ENCODE results near the gene COL8A1. TPM values are rescaled to one million over a fixed set of nuclear protein-coding genes. Genes with fewer than 3 reads are reported as not detected.

COL8A1 gene
- total and polyA plus RNA-seq, 2 donors (not counting 1 experiment from before 2014, with no cell fraction given), result 0.12 TPM; not detected in 1

GRCh38 chr3:99693636-99694035, 55.2 kb downstream of the COL8A1 start:
- no peak for DNase-seq
- no peak overlapping the region for H3K4me3 Mint-ChIP-seq
- H3K27ac Mint-ChIP-seq, result no peak overlapping the region
- no peaks in the 10 kb centered on the region for H3K4me1 Mint-ChIP-seq
- H2AFZ ChIP-seq (ENCODE audit: insufficient read depth, low read depth, low read length, poor library complexity, severe bottlenecking), result no peak overlapping the region
- no peak overlapping the region for H3K9ac ChIP-seq (ENCODE audit: low read length)
- no peaks in the 10 kb centered on the region for H3K36me3 ChIP-seq (replicated peaks in 1 of 2; ENCODE audit: control extremely low read depth in 1 of 2, control insufficient read depth in 1 of 2, extremely low read depth in 1 of 2, insufficient read depth in 2 of 2, low read length in 1 of 2)
- no peaks in the 10 kb centered on the region for H3K9me3 ChIP-seq (ENCODE audit: control extremely low read depth in 1 of 3, control insufficient read depth in 2 of 3, insufficient read depth in 1 of 3, low read length in 2 of 3)
- no peaks in the 10 kb centered on the region for H3K4me1 ChIP-seq (ENCODE audit: control insufficient read depth in 2 of 2, insufficient read depth in 2 of 2, low read length in 2 of 2)
- no peak for TF ChIP-seq CTCF (IDR thresholded peaks at IDR 0.05)
- no peak for TF ChIP-seq EZH2 (IDR thresholded peaks at IDR 0.05; ENCODE audit: borderline replicate concordance, insufficient read depth, low read depth, low read length, poor library complexity, severe bottlenecking)
- H4K20me1 ChIP-seq (ENCODE audit: control insufficient read depth, insufficient read depth, low read length, poor library complexity, severe bottlenecking), result no peaks in the 10 kb centered on the region
- no peak overlapping the region for H3K27ac ChIP-seq (ENCODE audit: low read length in 2 of 2)
- peaks cover 4% of the 10 kb centered on the region for H3K27me3 Mint-ChIP-seq
- no peaks in the 10 kb centered on the region for H3K9me3 Mint-ChIP-seq (ENCODE audit: insufficient read depth)
- POLR2A ChIA-PET, result no interaction called here
- WGBS (ENCODE audit: insufficient coverage), result no CpG with 5 or more reads among the region's 2 CpGs
- ATAC-seq (ENCODE audit: low read depth), result no peak
- intact Hi-C loops (cut with micrococcal nuclease), result no loop called here
- no peaks in the 10 kb centered on the region for H3K27me3 ChIP-seq (replicated peaks in 1 of 4; ENCODE audit: control extremely low read depth in 1 of 4, control insufficient read depth in 3 of 4, insufficient read depth in 4 of 4, low read length in 3 of 4)
- CTCF ChIA-PET, result no interaction called here
- no peaks in the 10 kb centered on the region for H3K79me2 ChIP-seq (ENCODE audit: control insufficient read depth, insufficient read depth, low read length)
- no peak overlapping the region for H3K4me2 ChIP-seq (replicated peaks; ENCODE audit: low read depth, low read length, poor library complexity, severe bottlenecking)
- no peak overlapping the region for H3K4me3 ChIP-seq (ENCODE audit: control extremely low read depth in 1 of 5, extremely low read depth in 1 of 5, insufficient read depth in 1 of 5, low read depth in 2 of 5, low read length in 4 of 5)

- ATAC-seq (ENCODE audit: low read depth), result no peak
- Histone ChIP-seq H3K27me3 (replicated peaks in 1 of 4; ENCODE audit: control extremely low read depth in 1 of 4, control insufficient read depth in 3 of 4, insufficient read depth in 4 of 4, low read length in 3 of 4) (no peaks in the 10 kb centered on the region), H3K4me2 (replicated peaks; ENCODE audit: low read depth, low read length, poor library complexity, severe bottlenecking) (no peak overlapping the region), H3K36me3 (replicated peaks in 1 of 2; ENCODE audit: control extremely low read depth in 1 of 2, control insufficient read depth in 1 of 2, extremely low read depth in 1 of 2, insufficient read depth in 2 of 2, low read length in 1 of 2) (no peaks in the 10 kb centered on the region), H3K4me1 (ENCODE audit: control insufficient read depth in 2 of 2, insufficient read depth in 2 of 2, low read length in 2 of 2) (no peaks in the 10 kb centered on the region), H3K9me3 (ENCODE audit: control extremely low read depth in 1 of 3, control insufficient read depth in 2 of 3, insufficient read depth in 1 of 3, low read length in 2 of 3) (no peaks in the 10 kb centered on the region), H4K20me1 (ENCODE audit: control insufficient read depth, insufficient read depth, low read length, poor library complexity, severe bottlenecking) (no peaks in the 10 kb centered on the region), H3K4me3 (ENCODE audit: control extremely low read depth in 1 of 5, extremely low read depth in 1 of 5, insufficient read depth in 1 of 5, low read depth in 2 of 5, low read length in 4 of 5) (no peak overlapping the region), H3K79me2 (ENCODE audit: control insufficient read depth, insufficient read depth, low read length) (no peaks in the 10 kb centered on the region), H2AFZ (ENCODE audit: insufficient read depth, low read depth, low read length, poor library complexity, severe bottlenecking) (no peak overlapping the region), H3K9ac (ENCODE audit: low read length) (no peak overlapping the region), H3K27ac (ENCODE audit: low read length in 2 of 2) (no peak overlapping the region)
- no peak overlapping the region for H3K27ac Mint-ChIP-seq
- intact Hi-C loops (cut with micrococcal nuclease), result no loop called here
- H3K4me3 Mint-ChIP-seq, result no peak overlapping the region
- peaks cover 7% of the 10 kb centered on the region for H3K27me3 Mint-ChIP-seq
- ChIA-PET CTCF (no interaction called here), POLR2A (no interaction called here)
- no peaks in the 10 kb centered on the region for H3K9me3 Mint-ChIP-seq (ENCODE audit: insufficient read depth)
- no peak for TF ChIP-seq CTCF (IDR thresholded peaks at IDR 0.05)
- TF ChIP-seq EZH2 (IDR thresholded peaks at IDR 0.05; ENCODE audit: borderline replicate concordance, insufficient read depth, low read depth, low read length, poor library complexity, severe bottlenecking), result no peak
- no CpG with 5 or more reads among the region's 5 CpGs for WGBS (ENCODE audit: insufficient coverage)
- DNase-seq, result no peak
- H3K4me1 Mint-ChIP-seq, result no peaks in the 10 kb centered on the region
Observed at GRCh38 chr3:99696497-99696896, 58.1 kb downstream of the COL8A1 start.
